Activated CD4-positive, alpha-beta T cell treated with anti-CD3 and anti-CD28 coated beads, Interleukin-2, amount 50 U/mL, for 24 hours (primary cell): ENCODE results near the gene PSMD11.
"Not testable (repeated sequence)": the region's sequence is repeated elsewhere in the genome, so short reads cannot be mapped to it uniquely, and the experiment has no call there.

Experiments used
- DNase-seq, 2 donors: peaks; one replicate each; pipeline ENCODE4 v3.0.0-alpha.2; 2020; ENCODE audit warnings: low read depth in 1 of 2, low spot score in 1 of 2

PSMD11 gene

GRCh38 chr17:32510466-32510865, 66.2 kb downstream of the PSMD11 start:
- DNase-seq, result no peak

- no peak for DNase-seq
Observed at GRCh38 chr17:32512328-32512727, 68.0 kb downstream of the PSMD11 start.

GRCh38 chr17:32513579-32513978, 69.3 kb downstream of the PSMD11 start:
- no peak for DNase-seq

- no peak for DNase-seq
Observed at GRCh38 chr17:32514606-32515005, 70.3 kb downstream of the PSMD11 start.

- DNase-seq, result no peak
Observed at GRCh38 chr17:32515677-32516383, 71.5 kb downstream of the PSMD11 start.

GRCh38 chr17:32516450-32516849, 72.1 kb downstream of the PSMD11 start:
- no peak for DNase-seq

GRCh38 chr17:32516940-32517701, 72.8 kb downstream of the PSMD11 start:
- DNase-seq, result no peak

GRCh38 chr17:32517982-32518381, 73.7 kb downstream of the PSMD11 start:
- DNase-seq, result no peak

GRCh38 chr17:32518646-32519227, 74.4 kb downstream of the PSMD11 start:
- DNase-seq, result no peak

- no peak for DNase-seq
Observed at GRCh38 chr17:32519228-32520103, 75.2 kb downstream of the PSMD11 start.

GRCh38 chr17:32520104-32520701, 75.9 kb downstream of the PSMD11 start:
- DNase-seq, result peak in 1 of 2 donors; percentile 47

- DNase-seq, result no peak
Observed at GRCh38 chr17:32520737-32521404, 76.6 kb downstream of the PSMD11 start.

GRCh38 chr17:32523017-32523680, 78.8 kb downstream of the PSMD11 start:
- peak in 1 of 2 donors; percentile 59 for DNase-seq

- DNase-seq, result peak in 1 of 2 donors; percentile 39
Observed at GRCh38 chr17:32523827-32524552, 79.7 kb downstream of the PSMD11 start.

GRCh38 chr17:32524553-32524880, 80.2 kb downstream of the PSMD11 start:
- DNase-seq, result not testable (repeated sequence)

- no peak for DNase-seq
Observed at GRCh38 chr17:32525122-32525521, 80.8 kb downstream of the PSMD11 start.

GRCh38 chr17:32527146-32527545, 82.8 kb downstream of the PSMD11 start:
- DNase-seq, result no peak

- DNase-seq, result no peak
Observed at GRCh38 chr17:32528825-32529224, 84.5 kb downstream of the PSMD11 start.

- no peak for DNase-seq
Observed at GRCh38 chr17:32529604-32530003, 85.3 kb downstream of the PSMD11 start.
